K562 (cell line): Measurements from ENCODE around the gene GCDH. TPM values are rescaled to one million over a fixed set of nuclear protein-coding genes. Genes with fewer than 3 reads are reported as not detected.

ENCODE experiments used
- ATAC-seq: fragments of 200-7000 bp; cut with Tn5 transposase; 3 replicates; pipeline ENCODE4 v1.9.1; 2020; ENCODE audit warnings: moderate library complexity
- BruUV-seq: library from RNA; stranded (reverse); fragments of 400-500 nt; replicated peaks from 2 replicates; lab custom pipeline; 2021; lab: Mats Ljungman, UMichigan
- CTCF ChIA-PET: fragments of 300-600 bp; formaldehyde crosslinking; extraction: SDS; loops from one replicate; lab custom pipeline; 2021; ENCODE audit warnings: low intra/inter-chr PET ratio; lab: Yijun Ruan, JAX
- POLR2A ChIA-PET: fragments of 300-600, 350-650 bp; sonication (Branson Sonifier 250); formaldehyde crosslinking; extraction: SDS; loops from one replicate; lab custom pipeline; 2021; ENCODE audit warnings: antibody characterized with exemption, inconsistent platforms; lab: Yijun Ruan, JAX
- DNase-seq, 4 experiments: peaks; one replicate each; pipeline versions ENCODE4 v3.0.0 to v3.0.0-alpha.2; 2011 to 2018; ENCODE audit warnings: low spot score in 3 of 4, mixed read lengths in 3 of 4; ENCODE audit errors: extremely low read depth in 1 of 4
- FAIRE-seq: peaks from 2 replicates; lab custom pipeline; 2011; peaks lifted over from hg19 to GRCh38; lab: Jason Lieb, UNC
- H2AFZ ChIP-seq: 2 replicates; pipeline ENCODE4 v1.6.0; 2011; ENCODE audit warnings: low read depth, low read length, control low read depth, inconsistent platforms
- H3K27ac ChIP-seq: fragments of 200-600 bp; 3 replicates; pipeline ENCODE4 v1.8.0; 2011; ENCODE audit warnings: low read depth, mild to moderate bottlenecking, control low read depth, inconsistent platforms, low read length, moderate library complexity, mixed read lengths; ENCODE audit errors: extremely low read depth
- H3K27me3 ChIP-seq, 2 experiments: fragments of 300-600 bp in 1 of 2; 2 replicates in 1 of 2; 3 replicates in 1 of 2; pipeline versions ENCODE4 v1.6.0 to v1.8.0; 2011; ENCODE audit warnings: inconsistent platforms in 2 of 2, low read length in 2 of 2, mild to moderate bottlenecking in 1 of 2, mixed read lengths in 1 of 2, moderate library complexity in 1 of 2; ENCODE audit not compliant: control insufficient read depth in 2 of 2, insufficient read depth in 2 of 2
- H3K36me3 ChIP-seq: fragments of 300-600 bp; 3 replicates; pipeline ENCODE4 v1.8.0; 2011; ENCODE audit warnings: mild to moderate bottlenecking, low read length, inconsistent platforms; ENCODE audit not compliant: control insufficient read depth, insufficient read depth
- H3K4me1 ChIP-seq, 2 experiments: fragments of 200-600 bp in 1 of 2; replicated peaks in 1 of 2; 2 replicates in 1 of 2; 3 replicates in 1 of 2; pipeline versions ENCODE4 v1.5.1 to v1.8.0; 2011; ENCODE audit warnings: inconsistent platforms in 2 of 2, low read length in 2 of 2, mild to moderate bottlenecking in 1 of 2, mixed read lengths in 1 of 2, moderate library complexity in 1 of 2; ENCODE audit not compliant: control insufficient read depth in 2 of 2, insufficient read depth in 2 of 2
- H3K4me2 ChIP-seq: 2 replicates; pipeline ENCODE4 v1.6.1; 2011; ENCODE audit warnings: low read length, control low read depth, inconsistent platforms, mixed read lengths; ENCODE audit not compliant: insufficient read depth
- H3K4me3 ChIP-seq: fragments of 200-600 bp; sonication (generic), shearing (Covaris generic); 2 replicates; pipeline ENCODE4 v1.5.1; 2016; ENCODE audit warnings: control low read depth, inconsistent platforms
- H3K79me2 ChIP-seq: fragments of 200-600 bp; 3 replicates; pipeline ENCODE4 v1.8.0; 2011; ENCODE audit warnings: low read length, inconsistent platforms; ENCODE audit not compliant: control insufficient read depth, insufficient read depth
- H3K9ac ChIP-seq, 2 experiments: 2 replicates each; pipeline versions ENCODE4 v1.6.0 to v1.6.1; 2011; ENCODE audit warnings: low read depth in 2 of 2, low read length in 2 of 2, control low read depth in 1 of 2, inconsistent platforms in 1 of 2, mild to moderate bottlenecking in 1 of 2, mixed read lengths in 1 of 2; ENCODE audit not compliant: insufficient read depth in 1 of 2
- H3K9me1 ChIP-seq: one replicate; pipeline ENCODE4 v1.6.0; 2011; ENCODE audit warnings: inconsistent platforms, mild to moderate bottlenecking, low read length, moderate library complexity; ENCODE audit not compliant: control insufficient read depth, insufficient read depth
- H3K9me3 ChIP-seq: replicated peaks from 2 replicates; pipeline ENCODE4 v1.5.1; 2011; ENCODE audit warnings: low read depth, low read length, inconsistent platforms; ENCODE audit not compliant: control insufficient read depth, insufficient read depth
- H4K20me1 ChIP-seq: replicated peaks from 2 replicates; pipeline ENCODE4 v1.6.1; 2011; ENCODE audit warnings: low read length, inconsistent platforms, mixed read lengths; ENCODE audit not compliant: control insufficient read depth, insufficient read depth
- BRD4 ChIP-seq: fragments of 200-600 bp; sonication (generic); IDR thresholded peaks from 2 replicates; pipeline ENCODE4 v1.6.1; 2017; ENCODE audit warnings: inconsistent platforms
- BRF1 ChIP-seq: IDR thresholded peaks from 3 replicates; pipeline ENCODE4 v1.6.1; 2011; ENCODE audit warnings: borderline replicate concordance, mild to moderate bottlenecking; ENCODE audit not compliant: insufficient read length; ENCODE audit errors: extremely low read depth
- EGR1 ChIP-seq: fragments of 450-650 bp; conservative IDR thresholded peaks from 2 replicates; pipeline ENCODE4 v1.6.1; 2017; ENCODE audit warnings: mild to moderate bottlenecking
- HEY1 ChIP-seq: fragments of 250-450 bp; sonication (Bioruptor Pico); IDR thresholded peaks from 2 replicates; pipeline ENCODE4 v1.5.0; 2020; ENCODE audit warnings: mild to moderate bottlenecking, moderate library complexity, borderline replicate concordance
- KDM1A ChIP-seq, 2 experiments: fragments of 450-650 bp; IDR thresholded peaks; 2 replicates each; pipeline ENCODE4 v1.6.1; 2016; ENCODE audit warnings: mild to moderate bottlenecking in 2 of 2
- POLR2AphosphoS5 ChIP-seq: IDR thresholded peaks from 2 replicates; pipeline ENCODE4 v1.6.1; 2011; ENCODE audit warnings: mild to moderate bottlenecking, low read depth, low read length, moderate library complexity; ENCODE audit not compliant: control insufficient read depth, insufficient read depth
- PRMT5 ChIP-seq: sonication (generic); formaldehyde crosslinking; IDR thresholded peaks from 2 replicates; pipeline ENCODE4 v1.5.0; 2020; ENCODE audit warnings: missing genetic modification reagents
- RBM25 ChIP-seq: fragments of 200-400 bp; formaldehyde crosslinking; IDR thresholded peaks from 2 replicates; pipeline ENCODE4 v1.6.1; 2018; ENCODE audit warnings: low read length, low read depth, moderate library complexity; ENCODE audit not compliant: severe bottlenecking
- RCOR1 ChIP-seq, 2 experiments: IDR thresholded peaks; 2 replicates each; pipeline ENCODE4 v1.6.1; 2012; ENCODE audit warnings: low read depth in 2 of 2, low read length in 2 of 2, borderline replicate concordance in 1 of 2, improper control_type of control experiment in 1 of 2
- SRSF7 ChIP-seq: fragments of 200-400 bp; formaldehyde crosslinking; optimal IDR thresholded peaks from 2 replicates; pipeline ENCODE3; 2017; ENCODE audit warnings: mild to moderate bottlenecking, low read depth, low read length
- TAF1 ChIP-seq: IDR thresholded peaks from 2 replicates; pipeline ENCODE4 v1.6.1; 2011; ENCODE audit warnings: mild to moderate bottlenecking, low read length, moderate library complexity; ENCODE audit not compliant: insufficient read depth, control insufficient read depth, severe bottlenecking; ENCODE audit errors: extremely low read depth
- TAF15 ChIP-seq: fragments of 200-400 bp; formaldehyde crosslinking; IDR thresholded peaks from 2 replicates; pipeline ENCODE4 v1.6.1; 2017; ENCODE audit warnings: mild to moderate bottlenecking, low read depth, low read length, moderate library complexity
- TCF7 ChIP-seq: sonication (generic); IDR thresholded peaks from 2 replicates; pipeline ENCODE4 v1.6.1; 2016; ENCODE audit warnings: antibody characterized with exemption, borderline replicate concordance
- THRA ChIP-seq: fragments of 450-650 bp; IDR thresholded peaks from 2 replicates; pipeline ENCODE4 v1.6.1; 2017; ENCODE audit warnings: mild to moderate bottlenecking, moderate library complexity
- ZNF184 ChIP-seq: sonication (generic); formaldehyde crosslinking; IDR thresholded peaks from 2 replicates; pipeline ENCODE4 v1.5.0; 2020; ENCODE audit warnings: missing genetic modification reagents
- ZNF444 ChIP-seq: fragments of 250-450 bp; sonication (Bioruptor Pico); IDR thresholded peaks from 2 replicates; pipeline ENCODE4 v1.4.0; 2020; ENCODE audit warnings: mild to moderate bottlenecking, moderate library complexity
- WGBS: fragments of 100-300 bp; shearing (Covaris generic); methylation state at CpG from one replicate; pipeline ENCODE4 v1.1.6; 2016; ENCODE audit warnings: low coverage, mixed read lengths; ENCODE audit not compliant: insufficient coverage; ENCODE audit errors: missing lambda C conversion rate; 5-methylcytosine and 5-hydroxymethylcytosine counted together
- in situ Hi-C: fragments of 300-500 bp; cut with MboI; formaldehyde crosslinking; loops from 4 replicates; pipeline ENCODE4 v1.15.0; 2018; ENCODE audit warnings: inconsistent platforms, mixed read lengths
- intact Hi-C: fragments of 100-400 bp; cut with micrococcal nuclease; formaldehyde crosslinking; loops from 2 replicates; pipeline ENCODE4 v1.14.2; 2022
- polyA plus RNA-seq, 8 experiments: library from polyadenylated mRNA; depleted of rRNA in 4 of 8; stranded (reverse) in 5 of 8; unstranded in 3 of 8; fragments of >200 nt; fragmentation: Nextera tagmentation in 2 of 8; fragmentation: Illumina TruSeq in 1 of 8; extraction: Ambion mirVana in 2 of 8; extraction: Trizol in 1 of 8; gene quantifications; 2 replicates each; pipeline versions ENCODE4 v1.2.1 to v1.2.3, GENCODE V29; 2011 to 2014; ENCODE audit warnings: inconsistent platforms in 1 of 8, missing spikeins in 1 of 8
- total RNA-seq, 7 experiments: library from RNA; depleted of rRNA in 6 of 7; stranded (reverse); fragments of >200 nt in 6 of 7; fragmentation: Illumina TruSeq in 2 of 7; extraction: Trizol in 2 of 7; gene quantifications; 2 replicates each; pipeline versions ENCODE4 v1.2.1 to v1.2.3, GENCODE V29; 2011 to 2021; ENCODE audit warnings: low replicate concordance in 1 of 7
- TF ChIP-seq, protein P1 (sequence below): IDR thresholded peaks from 2 replicates; pipeline ENCODE4 v1.6.1; 2016; ENCODE audit warnings: missing genetic modification characterization, missing compliant biosample characterization
- TF ChIP-seq, protein P2 (sequence below): fragments of 450-650 bp; formaldehyde crosslinking; IDR thresholded peaks from 2 replicates; pipeline ENCODE4 v1.4.0; 2020; ENCODE audit warnings: mild to moderate bottlenecking, mixed read lengths

Gene GCDH
- total and polyA plus RNA-seq, 9 of the 15 experiments (the other 6 are each of a cell fraction or from before 2014, with no cell fraction given), result 2.9 to 50.8 (median 19.1) TPM

- Histone ChIP-seq H3K4me2 (no peak overlapping the region), H3K27me3 (no peaks in the 10 kb centered on the region), H3K9me1 (no peaks in the 10 kb centered on the region), H3K4me3 (no peak overlapping the region), H3K79me2 (no peaks in the 10 kb centered on the region), H2AFZ (no peak overlapping the region), H3K27ac (no peak overlapping the region), H3K9me3 (no peaks in the 10 kb centered on the region), H3K9ac (no peak overlapping the region), H3K36me3 (peaks cover 15% of the 10 kb centered on the region; the same call in 2 of the 3 replicates), H3K4me1 (peaks cover 0 to 5% of the 10 kb centered on the region in 2 experiments; a peak in 1 of 5 replicates), H4K20me1 (no peaks in the 10 kb centered on the region)
- ChIA-PET CTCF (no interaction called here), POLR2A (no interaction called here)
- no peak for DNase-seq
- in situ Hi-C loops, result no loop called here
- no peak for FAIRE-seq
- WGBS, result 77% methylated on average over 24 of the region's 35 CpGs
- ATAC-seq, result no peak
- intact Hi-C loops, result no loop called here
- BruUV-seq, result TSS peak; percentile 49
- no peak for TF ChIP-seq RCOR1 (IDR thresholded peaks at IDR 0.05; ENCODE audit: borderline replicate concordance in 1 of 2, low read depth in 2 of 2, low read length in 2 of 2)
- TF ChIP-seq SRSF7, result no peak
- TF ChIP-seq KDM1A (IDR thresholded peaks at IDR 0.05), result peak; percentile 13 to 35; a peak in 1 of 4 replicates
- no peak for TF ChIP-seq EGR1
- TF ChIP-seq RBM25, result peak; percentile 13
- no peak for TF ChIP-seq TAF1
- no peak for TF ChIP-seq HEY1 (CRISPR knock-in tag)
- TF ChIP-seq THRA, result no peak
- TF ChIP-seq ZNF444 (CRISPR knock-in tag), result no peak
- no peak for TF ChIP-seq TCF7
- TF ChIP-seq, protein P1, sequence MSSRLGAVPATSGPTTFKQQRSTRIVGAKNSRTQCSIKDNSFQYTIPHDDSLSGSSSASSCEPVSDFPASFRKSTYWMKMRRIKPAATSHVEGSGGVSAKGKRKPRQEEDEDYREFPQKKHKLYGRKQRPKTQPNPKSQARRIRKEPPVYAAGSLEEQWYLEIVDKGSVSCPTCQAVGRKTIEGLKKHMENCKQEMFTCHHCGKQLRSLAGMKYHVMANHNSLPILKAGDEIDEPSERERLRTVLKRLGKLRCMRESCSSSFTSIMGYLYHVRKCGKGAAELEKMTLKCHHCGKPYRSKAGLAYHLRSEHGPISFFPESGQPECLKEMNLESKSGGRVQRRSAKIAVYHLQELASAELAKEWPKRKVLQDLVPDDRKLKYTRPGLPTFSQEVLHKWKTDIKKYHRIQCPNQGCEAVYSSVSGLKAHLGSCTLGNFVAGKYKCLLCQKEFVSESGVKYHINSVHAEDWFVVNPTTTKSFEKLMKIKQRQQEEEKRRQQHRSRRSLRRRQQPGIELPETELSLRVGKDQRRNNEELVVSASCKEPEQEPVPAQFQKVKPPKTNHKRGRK, result no peak
- TF ChIP-seq ZNF184 (CRISPR knock-in tag), result no peak
- TF ChIP-seq BRF1, result no peak
- TF ChIP-seq, protein P2, sequence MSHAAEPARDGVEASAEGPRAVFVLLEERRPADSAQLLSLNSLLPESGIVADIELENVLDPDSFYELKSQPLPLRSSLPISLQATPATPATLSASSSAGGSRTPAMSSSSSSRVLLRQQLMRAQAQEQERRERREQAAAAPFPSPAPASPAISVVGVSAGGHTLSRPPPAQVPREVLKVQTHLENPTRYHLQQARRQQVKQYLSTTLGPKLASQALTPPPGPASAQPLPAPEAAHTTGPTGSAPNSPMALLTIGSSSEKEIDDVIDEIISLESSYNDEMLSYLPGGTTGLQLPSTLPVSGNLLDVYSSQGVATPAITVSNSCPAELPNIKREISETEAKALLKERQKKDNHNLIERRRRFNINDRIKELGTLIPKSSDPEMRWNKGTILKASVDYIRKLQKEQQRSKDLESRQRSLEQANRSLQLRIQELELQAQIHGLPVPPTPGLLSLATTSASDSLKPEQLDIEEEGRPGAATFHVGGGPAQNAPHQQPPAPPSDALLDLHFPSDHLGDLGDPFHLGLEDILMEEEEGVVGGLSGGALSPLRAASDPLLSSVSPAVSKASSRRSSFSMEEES (CRISPR knock-in tag), result no peak
- TF ChIP-seq PRMT5 (CRISPR knock-in tag), result no peak
- no peak for TF ChIP-seq BRD4
- no peak for TF ChIP-seq TAF15
- no peak for TF ChIP-seq POLR2AphosphoS5
These were observed 32.7 kb upstream of the GCDH start for GRCh38 chr19:12858041-12858928.
